HTR-8/SVneo (cell line): ENCODE measurements around the gene KAT2A.

ENCODE experiments used
- DNase-seq: peaks from one replicate; pipeline ENCODE4 v3.0.0; 2011; ENCODE audit warnings: low spot score, mixed read lengths; ENCODE audit not compliant: insufficient read length
- FAIRE-seq: peaks from 2 replicates; lab custom pipeline; 2011; peaks lifted over from hg19 to GRCh38; lab: Jason Lieb, UNC

KAT2A gene

DNA sequence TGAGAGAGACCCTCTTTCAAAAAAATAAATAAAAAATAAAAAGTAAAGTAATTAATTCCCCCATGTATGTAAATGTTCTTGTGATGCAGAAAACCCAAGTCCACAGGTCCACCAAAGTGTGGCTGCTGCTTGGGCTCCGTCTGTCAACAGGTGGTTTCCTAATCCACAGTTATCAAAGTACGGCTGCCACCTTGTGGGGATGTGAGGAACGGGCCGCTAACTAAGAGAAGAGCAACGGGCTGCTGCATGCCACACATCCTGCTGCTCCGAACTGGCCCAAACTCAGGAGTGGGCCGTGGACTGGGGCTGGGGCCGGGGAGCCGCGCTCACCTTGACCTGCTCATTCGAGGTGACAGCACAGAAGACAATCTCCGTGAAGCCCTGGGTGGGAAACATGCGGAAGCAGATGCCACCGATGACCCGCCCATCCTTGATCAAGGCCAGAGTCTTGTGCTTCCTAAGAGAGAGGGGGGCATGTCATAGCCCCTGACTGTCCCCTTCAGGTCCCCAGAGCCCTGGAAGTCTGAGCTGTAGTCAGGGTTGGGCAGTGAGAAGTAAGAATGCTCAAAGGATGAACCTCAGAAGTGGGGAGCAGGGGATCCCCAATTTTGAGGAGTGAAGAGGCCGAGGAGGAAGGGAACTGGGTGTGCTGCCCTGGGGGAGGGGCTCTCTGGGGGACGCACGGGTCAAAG is 4.3 kb downstream of the KAT2A start:
- DNase-seq (peak; percentile 88), FAIRE-seq (peak; percentile 90)

DNA sequence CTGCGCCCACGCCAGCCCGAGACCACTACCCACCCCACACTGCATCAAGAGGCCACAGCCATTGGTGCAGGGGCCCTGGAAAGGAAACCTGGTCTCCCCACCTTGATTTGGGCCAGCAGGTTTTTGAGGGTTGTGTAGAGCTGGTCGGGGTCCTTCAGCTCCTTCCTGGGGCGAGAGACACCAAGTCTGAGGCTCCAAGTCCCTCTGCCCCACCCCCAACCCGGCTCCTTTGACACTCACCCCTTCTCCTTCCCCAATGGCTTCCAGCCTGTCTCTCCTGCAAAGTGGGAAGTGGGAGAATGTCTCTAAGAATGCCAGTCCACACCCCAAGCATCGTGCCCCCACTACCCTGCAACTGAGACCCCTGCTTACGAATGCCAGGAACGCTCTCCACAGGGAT is 7.0 kb downstream of the KAT2A start:
- no peak for FAIRE-seq

DNA sequence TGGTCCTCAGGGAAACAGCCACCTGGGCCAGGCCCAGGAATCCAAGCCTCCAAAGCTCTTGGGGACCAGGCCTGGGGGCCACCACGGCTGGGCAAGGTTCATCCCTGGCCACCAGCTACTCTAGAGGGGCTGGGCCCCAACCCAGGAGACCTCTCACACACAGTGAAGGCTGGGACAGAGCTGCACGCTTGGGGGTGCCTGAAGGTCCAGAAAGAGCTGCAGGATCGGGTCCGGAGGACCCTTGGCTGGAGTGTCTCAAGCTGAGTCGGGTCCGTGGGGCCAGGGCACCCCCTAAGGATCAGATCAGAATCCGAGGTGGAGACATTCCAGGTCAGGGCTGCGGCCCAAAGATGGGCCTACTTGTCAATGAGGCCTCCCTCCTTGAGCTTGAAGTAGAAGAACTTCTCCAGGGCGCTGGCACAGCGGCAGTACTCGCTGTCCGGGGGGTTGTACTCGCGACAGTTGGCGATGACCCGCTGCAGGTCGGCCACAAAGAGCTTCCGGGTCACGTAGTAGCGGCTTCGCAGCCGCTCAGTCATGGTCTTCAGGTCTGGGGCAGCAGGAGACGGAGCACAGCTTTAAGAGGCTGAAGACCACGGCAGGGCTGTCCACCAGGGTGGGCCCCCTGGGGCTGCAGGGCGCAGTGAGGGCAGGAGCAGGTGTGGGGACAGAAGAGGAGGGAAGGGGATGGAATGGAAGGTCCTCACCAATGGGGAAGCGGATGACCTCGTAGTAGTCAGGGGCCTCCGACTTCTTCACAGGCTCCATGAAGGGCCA is 7.7 kb downstream of the KAT2A start:
- FAIRE-seq = no peak

More for the DNA sequence above, 7.0 kb downstream of the KAT2A start:
- DNase-seq = no peak

DNA sequence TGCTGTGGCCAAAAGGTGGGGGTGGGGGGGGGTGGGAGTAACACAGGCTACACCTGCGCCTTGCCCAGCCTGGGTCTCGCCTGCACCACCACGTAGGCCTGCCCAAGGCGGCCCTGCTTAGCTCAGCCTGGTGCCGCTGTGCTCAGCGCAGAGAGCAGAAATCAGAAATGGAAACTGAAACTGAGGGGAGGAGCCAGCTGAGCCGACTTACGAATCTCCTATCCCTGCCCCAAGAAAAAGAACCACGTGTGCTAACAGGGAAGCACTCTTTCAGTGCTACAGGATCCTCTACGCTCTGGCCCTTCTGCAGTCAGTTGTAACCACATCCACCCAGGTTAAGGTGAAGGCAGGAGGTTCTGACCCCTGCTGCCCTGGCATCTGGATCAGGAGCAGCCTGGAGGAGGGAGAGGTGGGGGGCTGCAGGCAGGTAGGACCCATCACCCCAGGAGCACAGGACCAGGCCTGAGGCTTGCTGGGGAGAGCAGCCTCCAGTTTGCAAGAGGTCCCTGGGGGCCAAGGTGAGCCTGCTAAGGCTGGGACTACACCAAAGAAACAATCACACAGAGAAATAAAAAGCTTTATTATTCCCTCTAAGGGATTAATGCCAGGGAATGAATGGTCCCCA is 8.5 kb downstream of the KAT2A start, which contains the start of gene DHX58:
TSS of gene DHX58 (minus strand) at position 163 of the 625 bp plus-strand sequence. CDS start 822 bp downstream, outside the sequence.
- DNase-seq (peak; percentile 41), FAIRE-seq (no peak)

More for the DNA sequence above, 7.7 kb downstream of the KAT2A start:
- no peak for DNase-seq

DNA sequence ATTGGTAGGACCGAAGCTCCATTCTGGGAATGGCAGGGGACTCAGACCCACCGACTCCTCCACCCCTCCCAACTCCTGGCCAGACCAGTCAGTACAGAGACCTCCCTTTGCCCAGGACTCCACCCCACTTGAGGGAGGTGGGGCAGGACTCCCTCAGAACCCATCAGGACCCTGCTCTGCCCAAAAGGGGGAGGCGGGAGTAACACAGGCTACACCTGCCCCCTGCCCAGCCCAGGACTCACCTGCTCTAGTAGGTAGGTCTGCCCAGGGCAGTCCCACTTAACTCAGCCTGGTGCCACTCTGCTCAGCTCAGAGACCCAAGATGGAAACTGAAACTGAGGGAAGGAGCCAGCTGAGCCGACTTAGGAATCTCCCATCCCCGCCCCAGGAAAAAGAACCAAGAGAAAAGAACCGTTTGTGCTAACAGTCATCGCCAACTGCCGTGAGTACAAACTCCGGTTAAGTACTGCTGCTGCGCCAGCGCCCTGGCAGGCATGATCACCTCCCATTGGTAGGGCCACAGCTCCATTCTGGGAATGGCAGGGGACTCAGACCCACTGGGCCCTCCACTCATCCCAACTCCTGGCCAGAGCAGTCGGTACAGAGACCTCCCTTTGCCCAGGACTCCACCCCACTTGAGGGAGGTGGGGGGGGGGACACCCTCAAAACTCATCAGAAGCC is 9.2 kb downstream of the KAT2A start:
- DNase-seq (no peak), FAIRE-seq (no peak)

DNA sequence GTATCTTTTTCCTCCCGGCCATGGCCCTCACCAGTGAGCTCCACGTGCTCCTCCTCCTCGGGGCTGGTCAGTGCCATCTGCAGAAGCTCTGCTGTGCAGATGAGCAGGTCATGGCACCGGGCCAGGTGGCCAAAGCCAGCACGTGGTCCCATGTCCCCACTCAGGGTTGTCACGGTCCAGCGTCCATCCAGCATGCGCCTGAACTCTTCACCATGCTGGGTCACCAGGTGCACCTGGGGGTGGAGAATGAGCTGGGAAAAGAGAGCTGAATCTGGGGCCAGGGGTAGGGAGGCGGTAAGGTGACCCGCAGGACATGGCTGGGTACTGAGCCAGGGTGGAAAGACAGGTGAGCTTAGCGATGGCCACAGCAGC is 9.9 kb downstream of the KAT2A start:
- FAIRE-seq = peak; percentile 4
- DNase-seq = no peak

DNA sequence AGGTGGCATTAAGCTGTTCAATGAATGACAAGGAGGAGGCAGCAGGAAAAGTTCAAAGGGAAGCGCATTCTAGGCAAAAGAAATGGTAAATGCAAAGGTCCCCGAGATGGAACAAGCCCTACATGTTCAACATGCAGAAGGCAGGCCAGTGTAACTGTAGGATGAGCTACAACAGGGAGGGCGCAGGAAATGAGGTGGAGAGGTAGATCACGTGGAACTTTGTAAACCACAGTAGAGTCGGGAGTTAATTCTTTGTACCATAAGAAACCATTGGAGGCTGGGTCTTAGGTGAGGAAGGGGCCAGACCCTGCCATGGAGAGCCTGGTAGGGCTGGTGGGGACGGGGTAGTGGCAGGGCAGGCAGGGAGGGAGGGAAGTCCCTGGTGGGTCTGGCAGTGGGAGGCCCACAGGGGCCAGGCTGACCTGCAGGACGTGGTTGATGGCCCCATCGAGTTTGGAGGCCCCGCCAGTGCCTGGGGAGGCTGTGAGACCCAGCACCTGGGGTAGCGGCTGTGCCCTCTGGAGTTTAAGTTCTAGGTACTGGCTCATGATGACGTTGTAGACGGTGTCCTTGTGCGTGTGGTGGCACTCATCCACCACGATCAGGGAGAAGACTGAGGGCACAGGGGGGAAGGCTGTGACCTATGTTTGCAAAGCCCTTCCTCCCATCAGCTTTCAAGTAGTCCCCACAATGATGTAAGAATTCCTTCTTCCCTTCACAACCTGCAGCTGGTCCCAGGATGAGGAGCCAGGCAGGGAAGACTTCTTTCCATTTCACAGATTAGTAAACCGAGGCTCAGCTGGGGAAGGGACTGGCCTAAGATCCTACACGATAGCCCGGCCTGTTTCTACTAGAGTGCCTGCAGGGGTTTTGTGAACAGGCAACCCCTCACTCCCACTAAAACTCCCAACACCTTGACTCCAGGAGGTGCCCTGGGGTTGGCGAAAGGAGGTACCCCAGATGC is 10.6 kb downstream of the KAT2A start:
- FAIRE-seq (peak; percentile 64), DNase-seq (no peak)

DNA sequence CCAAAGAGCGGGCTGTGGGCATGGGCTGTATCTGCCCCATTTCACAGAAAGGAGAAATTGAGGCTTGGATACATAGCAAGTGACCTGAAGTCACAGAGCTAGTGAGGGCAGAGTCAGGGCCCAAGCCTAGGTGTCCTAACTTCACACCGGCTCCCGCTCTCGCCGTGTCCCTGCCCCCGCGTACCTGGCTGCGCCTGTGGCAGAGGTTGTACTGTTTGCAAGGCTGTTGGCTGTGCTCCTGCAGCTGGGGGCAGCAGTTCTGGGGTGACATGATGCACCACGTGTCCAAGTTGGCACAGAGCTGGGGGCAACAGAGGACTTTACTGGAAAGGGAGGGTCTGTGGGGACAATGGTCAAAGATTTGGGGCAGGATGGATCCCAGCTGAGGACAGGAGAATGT is 12.1 kb downstream of the KAT2A start:
- no peak for DNase-seq
- FAIRE-seq = no peak

DNA sequence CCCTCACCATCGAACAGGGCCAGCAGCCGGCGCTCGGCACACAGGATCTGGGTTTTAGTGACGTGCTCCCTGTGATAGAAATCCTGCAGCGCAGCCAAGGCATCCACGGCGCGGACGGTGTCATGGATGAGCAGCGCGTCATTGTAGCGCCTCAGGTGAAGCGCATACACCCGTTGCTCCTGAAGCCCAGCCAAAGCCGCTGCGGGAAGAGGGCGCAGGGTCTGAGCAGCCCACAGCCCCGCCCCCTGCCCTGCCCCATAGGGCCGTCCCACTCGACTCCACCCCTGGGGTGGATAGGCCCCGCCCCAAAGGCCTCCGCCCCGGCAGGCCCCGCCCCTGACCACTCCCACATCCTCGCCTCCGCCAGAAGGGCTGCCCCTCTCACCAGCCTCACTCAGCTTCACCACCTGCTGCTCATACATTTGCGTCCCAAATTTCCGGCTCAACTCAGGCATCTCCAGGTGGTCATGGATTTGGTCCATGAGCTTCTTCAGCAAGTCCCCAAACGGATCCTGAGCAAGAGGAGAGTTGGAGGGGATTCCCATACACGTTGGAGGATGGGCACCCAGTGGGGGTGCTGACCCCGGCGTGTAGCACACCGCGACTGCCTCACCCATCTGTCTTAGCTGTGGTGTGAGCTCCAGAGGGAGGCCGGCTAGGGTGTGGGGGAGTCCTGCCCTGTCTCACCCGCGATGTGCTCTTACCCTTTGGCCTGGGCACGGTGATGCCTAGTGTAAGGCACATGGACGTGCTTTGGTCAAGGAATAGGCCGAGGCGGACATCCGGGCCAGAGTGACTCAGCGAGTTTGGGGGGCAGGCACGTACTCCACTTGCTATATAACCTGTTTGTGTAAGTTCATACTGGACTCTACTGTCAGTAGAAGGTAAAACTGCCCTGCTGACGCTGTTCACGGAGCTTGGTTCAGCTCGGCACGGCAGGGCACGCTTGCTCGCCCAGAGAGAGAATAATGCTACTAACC is 13.3 kb downstream of the KAT2A start:
- peak; percentile 91 for FAIRE-seq
- peak; percentile 94 for DNase-seq

DNA sequence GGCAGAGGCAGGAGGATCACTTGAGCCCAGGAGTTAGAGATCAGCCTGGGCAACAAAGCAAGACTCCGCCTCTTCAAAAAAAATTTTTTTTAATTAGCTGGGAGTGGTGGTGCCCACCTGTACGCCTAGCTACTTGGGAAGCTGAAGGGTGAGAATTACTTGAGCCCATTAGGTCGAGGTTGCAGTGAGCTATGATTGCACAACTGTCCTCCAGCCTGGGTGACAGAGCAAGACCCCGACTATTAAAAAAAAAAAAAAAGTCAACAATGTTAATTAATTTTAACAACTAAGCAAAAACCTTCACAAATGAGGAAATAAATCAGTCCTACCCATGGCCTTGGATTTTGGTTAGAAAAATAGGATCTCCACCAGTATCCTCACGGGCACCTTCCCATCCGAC is 14.0 kb downstream of the KAT2A start:
- no peak for DNase-seq
- FAIRE-seq = no peak

DNA sequence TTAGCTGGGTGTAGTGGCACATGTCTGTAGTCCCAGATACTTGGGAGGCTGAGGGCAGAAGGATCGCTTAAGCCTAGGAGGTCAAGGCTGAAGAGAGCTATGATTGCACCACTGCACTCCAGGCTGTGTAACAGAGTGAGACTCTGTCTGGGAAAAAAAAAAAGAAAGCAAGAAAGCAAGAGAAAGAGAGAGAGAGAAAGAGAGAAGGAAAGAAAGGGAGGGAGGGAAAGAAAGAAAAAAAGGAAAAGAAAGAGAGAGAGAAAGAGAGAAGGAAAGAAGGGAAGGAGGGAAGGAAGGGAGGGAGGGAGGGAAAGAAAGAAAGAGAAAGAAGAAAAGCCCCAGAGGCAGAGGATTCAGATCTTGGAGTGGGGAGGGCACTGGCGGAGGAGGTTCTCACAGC is 15.2 kb downstream of the KAT2A start:
- FAIRE-seq (no peak), DNase-seq (no peak)

DNA sequence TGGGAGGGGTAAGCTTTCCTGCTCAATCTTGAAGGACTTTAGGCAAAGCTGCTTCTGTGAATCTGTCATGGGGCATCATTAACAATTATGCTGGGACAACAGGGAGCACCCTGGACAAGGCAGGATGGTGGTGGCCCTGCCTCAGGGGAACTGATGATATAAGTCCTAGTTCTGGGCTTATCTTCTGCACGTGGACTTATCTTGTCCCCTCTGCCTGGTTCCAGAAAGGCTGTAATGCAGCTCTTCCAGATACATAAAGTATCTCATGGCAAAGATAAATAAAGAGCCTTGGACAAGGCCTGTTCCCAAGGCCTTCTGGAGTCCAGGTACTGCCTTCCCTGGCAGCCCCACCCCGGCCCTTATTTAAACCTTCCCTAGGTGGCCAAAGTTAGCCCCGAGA is 16.9 kb downstream of the KAT2A start:
- DNase-seq (no peak), FAIRE-seq (no peak)

DNA sequence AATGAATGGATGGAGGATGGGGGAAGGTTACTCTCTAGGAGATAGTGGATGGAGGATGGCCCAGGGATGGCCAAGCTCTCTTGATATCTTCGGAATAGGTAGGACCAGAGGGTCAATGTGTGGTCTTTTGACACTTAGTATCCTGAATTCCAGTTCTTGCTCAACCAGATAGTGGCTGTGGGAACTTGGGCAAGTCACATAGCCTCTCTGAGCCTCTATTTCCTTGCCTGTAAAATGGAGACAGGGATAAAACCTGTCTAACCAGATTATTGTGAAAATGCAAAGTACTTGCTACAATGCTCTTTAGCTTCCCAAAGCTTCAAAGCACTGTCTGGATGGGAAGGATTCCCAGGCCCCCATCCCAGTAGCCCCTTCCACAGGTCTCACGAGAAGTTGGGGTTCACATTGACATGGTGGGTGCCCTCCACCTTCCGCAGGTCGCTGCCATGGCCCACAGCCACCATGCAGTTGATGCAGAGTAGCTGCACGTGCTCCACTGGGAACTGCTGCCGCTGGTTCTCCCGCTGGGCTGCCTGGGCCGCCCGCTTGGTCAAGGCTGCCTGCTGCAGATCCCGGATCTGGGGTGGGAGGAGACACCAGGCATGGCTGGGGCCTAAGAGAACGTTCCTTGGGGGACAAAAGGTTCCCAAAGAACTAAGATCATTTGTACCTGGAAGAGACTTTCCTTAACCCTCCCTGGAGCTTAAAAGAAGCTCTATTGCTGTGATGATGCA is 17.8 kb downstream of the KAT2A start:
- no peak for FAIRE-seq
- DNase-seq = no peak

DNA sequence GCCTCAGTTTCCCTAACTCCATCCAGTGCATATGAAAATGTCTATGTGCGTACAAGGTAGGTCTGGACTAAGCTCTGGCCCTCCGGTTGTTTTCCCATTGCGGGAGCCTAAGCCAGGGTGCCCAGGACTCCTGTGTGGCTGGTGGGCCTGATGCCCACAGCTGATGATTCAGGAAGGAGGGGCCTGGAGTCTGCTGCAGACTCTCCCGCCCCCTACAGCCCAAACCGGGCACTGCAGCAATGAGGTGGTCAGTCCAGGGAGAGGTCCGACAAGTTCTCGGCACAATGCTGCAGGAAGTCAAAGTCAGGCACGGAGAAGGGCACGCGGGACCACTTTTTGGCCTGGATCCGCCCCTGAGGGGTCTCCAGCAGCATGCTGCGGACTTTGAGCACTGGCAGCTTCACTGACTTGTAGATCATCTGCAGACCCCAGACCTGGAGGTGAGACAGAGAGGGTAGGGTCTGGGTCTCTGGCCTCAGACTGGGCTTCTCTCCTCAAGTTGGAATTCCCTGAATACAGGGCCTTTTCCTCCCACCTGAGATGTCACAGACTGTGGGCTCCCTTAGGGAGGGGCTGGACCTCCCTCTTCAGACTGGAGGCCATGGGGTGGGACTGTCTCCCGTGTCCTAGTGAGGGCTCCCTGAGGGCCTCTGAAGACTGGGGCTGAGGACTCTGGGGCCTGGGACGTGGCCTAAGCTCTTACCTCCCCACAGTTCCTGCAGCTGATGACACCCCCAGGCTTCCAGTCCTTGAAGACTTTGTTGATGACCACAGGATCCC is 19.5 kb downstream of the KAT2A start:
- peak; percentile 80 for DNase-seq
- FAIRE-seq = peak; percentile 85

DNA sequence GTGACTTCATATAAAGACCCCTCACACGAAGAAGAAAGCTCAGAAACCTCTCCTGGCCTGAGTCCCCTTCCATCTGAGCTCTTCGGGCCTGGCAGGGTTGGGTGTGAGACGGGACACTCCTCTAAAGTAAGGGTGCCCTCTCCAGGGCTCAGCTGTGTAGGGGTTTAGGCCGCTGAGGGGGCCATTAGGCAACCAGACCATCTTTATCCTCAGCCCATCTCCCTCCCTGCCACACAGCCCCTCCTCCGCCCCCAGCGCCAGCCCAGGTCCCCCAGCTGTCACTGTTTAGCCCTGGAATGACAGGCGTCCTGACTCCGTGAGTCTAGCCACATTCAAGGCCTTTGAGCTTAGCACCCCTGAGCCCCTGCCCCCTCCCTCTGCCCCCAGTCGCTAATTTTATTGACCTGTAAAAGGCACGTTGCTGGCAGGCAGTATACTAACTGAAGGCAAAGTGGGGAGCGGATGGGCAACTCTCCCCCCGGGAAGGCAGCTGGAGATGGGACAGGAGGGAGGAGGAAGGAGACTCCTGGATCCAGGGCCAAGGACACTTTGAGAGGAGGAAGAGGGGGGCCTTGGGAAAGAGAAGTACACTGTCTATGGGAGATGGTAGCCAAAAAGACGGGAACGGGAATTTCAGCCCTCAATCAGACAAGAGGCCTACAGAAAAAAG is 22.3 kb downstream of the KAT2A start:
- no peak for DNase-seq
- FAIRE-seq = no peak
